Tibial nerve (tissue), 4 donors: ENCODE data around the gene DEFB108B.
"Not testable (repeated sequence)": the region's sequence is repeated elsewhere in the genome, so short reads cannot be mapped to it uniquely, and the experiment has no call there.

Experiments
- CTCF ChIP-seq, 5 experiments: fragments of 200-600 bp in 3 of 5; fragments of 450-650 bp in 2 of 5; sonication (generic) in 3 of 5; IDR thresholded peaks; one replicate each; pipeline ENCODE4 v1.5.1; 2016 to 2019; ENCODE audit warnings: antibody characterized with exemption in 5 of 5, mild to moderate bottlenecking in 3 of 5, moderate library complexity in 2 of 5
- EP300 ChIP-seq, 2 donors: sonication (generic); formaldehyde crosslinking; IDR thresholded peaks; one replicate each; pipeline ENCODE4 v1.6.1; 2017; ENCODE audit warnings: antibody characterized with exemption in 2 of 2, mild to moderate bottlenecking in 1 of 2
- POLR2A ChIP-seq, 2 donors: fragments of 450-650 bp; IDR thresholded peaks; one replicate each; pipeline ENCODE4 v1.6.1; 2017; ENCODE audit warnings: antibody characterized with exemption in 2 of 2, mild to moderate bottlenecking in 2 of 2, moderate library complexity in 2 of 2

GRCh38 chr11:71801026-71801425 is 32.0 kb upstream of the DEFB108B start:
- not testable (repeated sequence) for TF ChIP-seq CTCF, POLR2A, EP300 (IDR thresholded peaks at IDR 0.05)
